A549 (cell line): ENCODE results near the gene CDH6. TPM values are rescaled to one million over a fixed set of nuclear protein-coding genes. Genes with fewer than 3 reads are reported as not detected.

Source experiments
- ATAC-seq, 2 experiments: fragments of 200-7000 bp in 1 of 2; fragments of >200 bp in 1 of 2; cut with Nextera tagmentation in 1 of 2; cut with Tn5 transposase in 1 of 2; 3 replicates each; pipeline versions ENCODE4 v1.8.0 to v1.9.1; 2018 to 2020; ENCODE audit warnings: mild to moderate bottlenecking in 1 of 2, moderate library complexity in 1 of 2
- CTCF ChIA-PET: fragments of 300-600 bp; sonication (Branson Sonifier 250); formaldehyde crosslinking; extraction: SDS; loops from one replicate; lab custom pipeline; 2021; ENCODE audit warnings: antibody characterized with exemption, inconsistent platforms; lab: Yijun Ruan, JAX
- POLR2A ChIA-PET: fragments of 350-600 bp; formaldehyde crosslinking; extraction: SDS; loops from one replicate; lab custom pipeline; 2021; ENCODE audit warnings: antibody characterized with exemption, inconsistent platforms; lab: Yijun Ruan, JAX
- DNase-seq, 2 experiments: peaks; one replicate each; pipeline versions ENCODE4 v3.0.0 to v3.0.0-alpha.2; 2011 to 2016; ENCODE audit warnings: low read depth in 1 of 2, low spot score in 1 of 2
- FAIRE-seq: peaks from 2 replicates; lab custom pipeline; 2011; peaks lifted over from hg19 to GRCh38; lab: Jason Lieb, UNC
- H3K27ac ChIP-seq, 2 experiments: fragments of >200 bp; sonication (Bioruptor Twin); formaldehyde crosslinking; 3 replicates each; pipeline ENCODE4 v1.5.1; 2016 to 2017
- H3K4me1 ChIP-seq: fragments of >200 bp; sonication (Bioruptor Twin); formaldehyde crosslinking; 3 replicates; pipeline ENCODE4 v1.6.1; 2016
- H3K4me2 ChIP-seq: fragments of >200 bp; sonication (Bioruptor Twin); formaldehyde crosslinking; 3 replicates; pipeline ENCODE4 v1.6.1; 2016
- H3K4me3 ChIP-seq: fragments of >200 bp; sonication (Bioruptor Twin); formaldehyde crosslinking; 3 replicates; pipeline ENCODE4 v1.5.1; 2016
- H3K9me3 ChIP-seq: fragments of >200 bp; sonication (Bioruptor Twin); formaldehyde crosslinking; 3 replicates; pipeline ENCODE4 v1.6.1; 2016
- BCL3 ChIP-seq: fragments of >200 bp; sonication (Bioruptor Twin); formaldehyde crosslinking; IDR thresholded peaks from 3 replicates; pipeline ENCODE4 v1.6.1; 2016
- CBX2 ChIP-seq: fragments of 200-600 bp; sonication (generic); IDR thresholded peaks from 2 replicates; pipeline ENCODE4 v1.6.1; 2016; ENCODE audit warnings: low read depth, mild to moderate bottlenecking, borderline replicate concordance
- CHD4 ChIP-seq: fragments of 200-600 bp; sonication (generic); IDR thresholded peaks from 2 replicates; pipeline ENCODE4 v1.6.1; 2016; ENCODE audit warnings: antibody characterized with exemption, mild to moderate bottlenecking, borderline replicate concordance
- FOSL2 ChIP-seq, 2 experiments: fragments of 450-650 bp in 1 of 2; fragments of >200 bp in 1 of 2; sonication (Bioruptor Twin) in 1 of 2; formaldehyde crosslinking; IDR thresholded peaks; 2 replicates each; pipeline versions ENCODE4 v1.5.0 to v1.6.1; 2016 to 2020; ENCODE audit warnings: mild to moderate bottlenecking in 1 of 2, moderate library complexity in 1 of 2
- FOXS1 ChIP-seq: fragments of 250-450 bp; sonication (Bioruptor Pico); IDR thresholded peaks from 2 replicates; pipeline ENCODE4 v1.5.0; 2020; ENCODE audit warnings: mild to moderate bottlenecking, moderate library complexity
- GATA3 ChIP-seq: IDR thresholded peaks from 2 replicates; pipeline ENCODE4 v1.6.1; 2012; ENCODE audit warnings: borderline replicate concordance
- HDAC2 ChIP-seq: fragments of 200-600 bp; sonication (generic); IDR thresholded peaks from 2 replicates; pipeline ENCODE4 v1.6.1; 2016
- HES2 ChIP-seq: fragments of >200 bp; sonication (Bioruptor Twin); formaldehyde crosslinking; IDR thresholded peaks from 2 replicates; pipeline ENCODE4 v1.6.1; 2016
- HOXB5 ChIP-seq: fragments of 250-450 bp; sonication (Bioruptor Pico); IDR thresholded peaks from 2 replicates; pipeline ENCODE4 v1.5.0; 2020; ENCODE audit warnings: mild to moderate bottlenecking, moderate library complexity
- JUNB ChIP-seq: fragments of >200 bp; sonication (Bioruptor Twin); formaldehyde crosslinking; IDR thresholded peaks from 2 replicates; pipeline ENCODE4 v1.6.1; 2016
- KDM1A ChIP-seq: fragments of 200-600 bp; sonication (generic); IDR thresholded peaks from 2 replicates; pipeline ENCODE4 v1.6.1; 2016; ENCODE audit warnings: low read depth, mild to moderate bottlenecking
- KDM5A ChIP-seq: fragments of 200-600 bp; sonication (generic); IDR thresholded peaks from 2 replicates; pipeline ENCODE4 v1.6.1; 2016; ENCODE audit warnings: antibody characterized with exemption, mild to moderate bottlenecking
- MAFK ChIP-seq: fragments of 450-650 bp; IDR thresholded peaks from 2 replicates; pipeline ENCODE4 v1.6.1; 2014; ENCODE audit not compliant: partially characterized antibody
- NR3C1 ChIP-seq: fragments of >200 bp; sonication (Bioruptor Twin); formaldehyde crosslinking; IDR thresholded peaks from 3 replicates; pipeline ENCODE4 v1.6.1; 2017
- POLR2A ChIP-seq: IDR thresholded peaks from 2 replicates; pipeline ENCODE4 v1.6.1; 2012; ENCODE audit warnings: mild to moderate bottlenecking, low read length
- RCOR1 ChIP-seq: fragments of 150-350 bp; IDR thresholded peaks from 2 replicates; pipeline ENCODE4 v1.6.1; 2014; ENCODE audit warnings: antibody characterized with exemption, low read length, low read depth
- REST ChIP-seq: fragments of 200-600 bp; sonication (generic); IDR thresholded peaks from 2 replicates; pipeline ENCODE4 v1.6.1; 2016; ENCODE audit warnings: antibody characterized with exemption, mild to moderate bottlenecking, moderate library complexity
- RNF2 ChIP-seq: fragments of 200-600 bp; sonication (generic); IDR thresholded peaks from 2 replicates; pipeline ENCODE4 v1.6.1; 2016; ENCODE audit warnings: low read depth, mild to moderate bottlenecking, antibody characterized with exemption, moderate library complexity, borderline replicate concordance
- SMC3 ChIP-seq: fragments of >200 bp; sonication (Bioruptor Twin); formaldehyde crosslinking; IDR thresholded peaks from 3 replicates; pipeline ENCODE4 v1.6.1; 2018; ENCODE audit warnings: inconsistent platforms
- SREBF2 ChIP-seq: fragments of 450-650 bp; IDR thresholded peaks from 2 replicates; pipeline ENCODE4 v1.6.1; 2014; ENCODE audit warnings: mild to moderate bottlenecking, moderate library complexity
- TP53 ChIP-seq: fragments of 250-450 bp; sonication (Bioruptor Pico); IDR thresholded peaks from 2 replicates; pipeline ENCODE4 v1.5.0; 2021; ENCODE audit warnings: mild to moderate bottlenecking, moderate library complexity
- USF2 ChIP-seq: fragments of 450-650 bp; IDR thresholded peaks from 2 replicates; pipeline ENCODE4 v1.6.1; 2014; ENCODE audit warnings: antibody characterized with exemption
- ZC3H11A ChIP-seq: fragments of 450-650 bp; IDR thresholded peaks from 2 replicates; pipeline ENCODE4 v1.6.1; 2014; ENCODE audit warnings: antibody characterized with exemption, mild to moderate bottlenecking
- ZFP36 ChIP-seq: fragments of 450-650 bp; IDR thresholded peaks from 2 replicates; pipeline ENCODE4 v1.6.1; 2014; ENCODE audit warnings: borderline replicate concordance; ENCODE audit not compliant: partially characterized antibody
- ZNF302 ChIP-seq: fragments of 250-450 bp; sonication (Bioruptor Pico); IDR thresholded peaks from 2 replicates; pipeline ENCODE4 v1.9.0; 2021; ENCODE audit warnings: inconsistent platforms, mild to moderate bottlenecking, moderate library complexity
- ZSCAN20 ChIP-seq: fragments of 250-450 bp; sonication (Bioruptor Pico); IDR thresholded peaks from 2 replicates; pipeline ENCODE4 v1.8.0; 2022; ENCODE audit warnings: mild to moderate bottlenecking, moderate library complexity
- WGBS: methylation state at CpG from one replicate; pipeline ENCODE4 v1.1.6; 2017; ENCODE audit errors: missing lambda C conversion rate; 5-methylcytosine and 5-hydroxymethylcytosine counted together
- polyA plus RNA-seq, 4 experiments: library from polyadenylated mRNA; depleted of rRNA in 3 of 4; stranded (reverse); fragments of >200 nt; fragmentation: RNase III in 1 of 4; extraction: RNeasy Plus Mini Kit Qiagen cat#74134 plus additional on column Dnase treatment in 1 of 4; gene quantifications; 2 replicates in 3 of 4; 3 replicates in 1 of 4; pipeline ENCODE4 v1.2.3, GENCODE V29; 2011 to 2017

The CDH6 gene
- polyA plus RNA-seq, 2 of the 4 experiments (the other 2 are of a cell fraction), result 0.25 to 0.61 TPM

- ChIA-PET CTCF (interaction anchor here (1.4 kb wide), 1 partner anchor 21 kb away, joined by 4 read pairs; no protein-coding TSS in a partner anchor), POLR2A (no interaction called here)
- whole genome bisulfite sequencing, result 23% methylated on average over 4 of the region's 4 CpGs
- Histone ChIP-seq H3K4me3 (no peak overlapping the region), H3K4me1 (no peaks in the 10 kb centered on the region), H3K4me2 (no peak overlapping the region), H3K27ac (no peak overlapping the region), H3K9me3 (no peaks in the 10 kb centered on the region)
- FAIRE-seq (no peak), ATAC-seq (no peak), DNase-seq (no peak)
- TF ChIP-seq FOSL2 (IDR thresholded peaks at IDR 0.05), result no peak
- TF ChIP-seq FOSL2 (CRISPR knock-in tag; IDR thresholded peaks at IDR 0.05), result no peak
- no peak for TF ChIP-seq ZC3H11A
- TF ChIP-seq RNF2, result no peak
- no peak for TF ChIP-seq POLR2A
- no peak for TF ChIP-seq BCL3
- no peak for TF ChIP-seq USF2
- no peak for TF ChIP-seq ZSCAN20 (CRISPR knock-in tag)
- no peak for TF ChIP-seq RCOR1
- no peak for TF ChIP-seq HES2
- TF ChIP-seq SREBF2, result no peak
- TF ChIP-seq SMC3, result no peak
- no peak for TF ChIP-seq CHD4
- TF ChIP-seq KDM1A, result no peak
- TF ChIP-seq FOXS1 (CRISPR knock-in tag), result no peak
- no peak for TF ChIP-seq ZFP36
- no peak for TF ChIP-seq JUNB
- TF ChIP-seq GATA3, result no peak
- no peak for TF ChIP-seq ZNF302
These were observed 75.2 kb downstream of the CDH6 start for GRCh38 chr5:31268686-31269085.

- FAIRE-seq (no peak), ATAC-seq (no peak), DNase-seq (no peak)
- Histone ChIP-seq H3K9me3 (no peaks in the 10 kb centered on the region), H3K27ac (no peak overlapping the region), H3K4me2 (no peak overlapping the region), H3K4me1 (no peaks in the 10 kb centered on the region), H3K4me3 (no peak overlapping the region)
- WGBS, result 31% methylated on average over 4 of the region's 4 CpGs
- ChIA-PET CTCF (interaction anchor here (1.4 to 1.5 kb wide), 2 partner anchors 9 to 27 kb away, joined by 3 to 6 read pairs; no protein-coding TSS in a partner anchor), POLR2A (no interaction called here)
- TF ChIP-seq KDM1A (no peak), HOXB5 (CRISPR knock-in tag) (no peak), POLR2A (no peak), MAFK (no peak), HDAC2 (no peak), CBX2 (no peak), NR3C1 (no peak), REST (no peak), KDM5A (no peak), TP53 (CRISPR knock-in tag) (no peak)
These were observed 75.8 kb downstream of the CDH6 start for GRCh38 chr5:31269259-31269658.
